SK-N-SH (cell line): ENCODE data around the gene TRPV5. TPM values are rescaled to one million over a fixed set of nuclear protein-coding genes. Genes with fewer than 3 reads are reported as not detected.

Source experiments
- CTCF ChIA-PET: fragments of 300-600, 350-600 bp; formaldehyde crosslinking; extraction: SDS; loops from one replicate; lab custom pipeline; 2021; lab: Yijun Ruan, JAX
- POLR2A ChIA-PET: fragments of 350-600 bp; sonication (Branson Sonifier 250); formaldehyde crosslinking; extraction: SDS; loops from one replicate; lab custom pipeline; 2020; ENCODE audit warnings: antibody characterized with exemption, inconsistent platforms; lab: Yijun Ruan, JAX
- DNase-seq: peaks from one replicate; pipeline ENCODE4 v3.0.0; 2012
- H2AFZ ChIP-seq: fragments of 200-600 bp; sonication (generic); 2 replicates; pipeline ENCODE4 v1.8.1; 2016; ENCODE audit warnings: antibody characterized with exemption, mild to moderate bottlenecking, low read depth
- H3F3A ChIP-seq: fragments of 200-600 bp; sonication (generic); replicated peaks from 2 replicates; pipeline ENCODE3; 2016; ENCODE audit warnings: antibody characterized with exemption, mild to moderate bottlenecking; ENCODE audit not compliant: insufficient read depth
- H3K27ac ChIP-seq, 2 experiments: fragments of 200-500 bp in 1 of 2; fragments of 200-600 bp in 1 of 2; sonication (Bioruptor generic) in 1 of 2; sonication (generic), shearing (Covaris generic) in 1 of 2; 2 replicates each; pipeline versions ENCODE4 v1.5.1 to v1.6.1; 2014 to 2016; ENCODE audit warnings: low read depth in 2 of 2, inconsistent platforms in 1 of 2, low read length in 1 of 2, mild to moderate bottlenecking in 1 of 2, mixed read lengths in 1 of 2
- H3K27me3 ChIP-seq: fragments of 200-600 bp; sonication (generic), shearing (Covaris generic); 2 replicates; pipeline ENCODE4 v1.6.1; 2016; ENCODE audit warnings: mixed run types; ENCODE audit not compliant: insufficient read depth
- H3K36me3 ChIP-seq, 2 experiments: fragments of 200-500 bp in 1 of 2; fragments of 200-600 bp in 1 of 2; sonication (Bioruptor generic) in 1 of 2; sonication (generic) in 1 of 2; replicated peaks in 1 of 2; 2 replicates each; pipeline versions ENCODE3 to v1.5.1; 2014 to 2016; ENCODE audit warnings: low read length in 1 of 2, mild to moderate bottlenecking in 1 of 2; ENCODE audit not compliant: insufficient read depth in 2 of 2, control insufficient read depth in 1 of 2
- H3K4me1 ChIP-seq, 2 experiments: fragments of 200-500 bp in 1 of 2; fragments of 200-600 bp in 1 of 2; sonication (Bioruptor generic) in 1 of 2; sonication (generic), shearing (Covaris generic) in 1 of 2; 2 replicates each; pipeline versions ENCODE4 v1.5.1 to v1.6.1; 2014 to 2016; ENCODE audit warnings: low read depth in 1 of 2, low read length in 1 of 2, mixed run types in 1 of 2; ENCODE audit not compliant: insufficient read depth in 2 of 2, control insufficient read depth in 1 of 2
- H3K4me2 ChIP-seq: fragments of 200-600 bp; sonication (generic), shearing (Covaris generic); 2 replicates; pipeline ENCODE4 v1.6.1; 2017; ENCODE audit warnings: mixed run types
- H3K4me3 ChIP-seq, 2 experiments: fragments of 200-500 bp in 1 of 2; fragments of 200-600 bp in 1 of 2; sonication (Bioruptor generic) in 1 of 2; sonication (generic), shearing (Covaris generic) in 1 of 2; 2 replicates each; pipeline versions ENCODE4 v1.5.1 to v1.8.1; 2014 to 2016; ENCODE audit warnings: low read depth in 2 of 2, inconsistent platforms in 1 of 2, low read length in 1 of 2, mild to moderate bottlenecking in 1 of 2, mixed read lengths in 1 of 2, moderate library complexity in 1 of 2
- H3K79me2 ChIP-seq: fragments of 200-600 bp; sonication (generic); 2 replicates; pipeline ENCODE4 v1.8.1; 2017; ENCODE audit warnings: mild to moderate bottlenecking; ENCODE audit not compliant: insufficient read depth
- H3K9ac ChIP-seq: fragments of 200-600 bp; sonication (generic); 2 replicates; pipeline ENCODE4 v1.6.1; 2017; ENCODE audit warnings: mixed run types
- H3K9me2 ChIP-seq: fragments of 200-600 bp; sonication (generic); 2 replicates; pipeline ENCODE4 v1.6.1; 2017; ENCODE audit warnings: mixed run types
- H3K9me3 ChIP-seq: fragments of 200-600 bp; sonication (generic); 2 replicates; pipeline ENCODE4 v1.6.1; 2017; ENCODE audit warnings: mixed run types, mild to moderate bottlenecking, moderate library complexity
- H4K20me1 ChIP-seq: fragments of 200-600 bp; sonication (generic); 2 replicates; pipeline ENCODE4 v1.6.1; 2017; ENCODE audit warnings: mild to moderate bottlenecking, mixed run types; ENCODE audit not compliant: insufficient read depth
- ELF1 ChIP-seq: IDR thresholded peaks from 2 replicates; pipeline ENCODE4 v1.4.0; 2012
- EP300 ChIP-seq, 2 experiments: IDR thresholded peaks; 2 replicates each; pipeline versions ENCODE4 v1.4.0 to v1.6.1; 2012; ENCODE audit warnings: borderline replicate concordance in 1 of 2, low read depth in 1 of 2, low read length in 1 of 2
- GABPA ChIP-seq: IDR thresholded peaks from 2 replicates; pipeline ENCODE4 v1.4.0; 2012; ENCODE audit warnings: low read depth, mild to moderate bottlenecking
- JUND ChIP-seq: IDR thresholded peaks from 2 replicates; pipeline ENCODE4 v1.4.0; 2012
- MEF2A ChIP-seq: IDR thresholded peaks from 2 replicates; pipeline ENCODE4 v1.4.0; 2012; ENCODE audit warnings: low read depth, borderline replicate concordance
- MXI1 ChIP-seq: IDR thresholded peaks from 2 replicates; pipeline ENCODE4 v1.6.1; 2012; ENCODE audit warnings: mild to moderate bottlenecking, low read depth, low read length, improper control_type of control experiment
- NRF1 ChIP-seq: IDR thresholded peaks from 2 replicates; pipeline ENCODE4 v1.6.1; 2012; ENCODE audit warnings: low read depth, mild to moderate bottlenecking, low read length
- PBX3 ChIP-seq: IDR thresholded peaks from 2 replicates; pipeline ENCODE4; 2012
- RXRA ChIP-seq: IDR thresholded peaks from 2 replicates; pipeline ENCODE4 v1.4.0; 2012; ENCODE audit warnings: low read depth, mild to moderate bottlenecking, borderline replicate concordance
- TEAD4 ChIP-seq: IDR thresholded peaks from 2 replicates; pipeline ENCODE4 v1.4.0; 2012; ENCODE audit warnings: mild to moderate bottlenecking, borderline replicate concordance; ENCODE audit not compliant: insufficient read depth
- USF1 ChIP-seq: IDR thresholded peaks from 2 replicates; pipeline ENCODE4 v1.4.0; 2012; ENCODE audit warnings: low read depth, borderline replicate concordance
- WGBS: methylation state at CpG from one replicate; pipeline ENCODE4 v1.1.6; 2017; ENCODE audit warnings: low lambda C conversion rate; 5-methylcytosine and 5-hydroxymethylcytosine counted together
- polyA plus RNA-seq, 3 experiments: library from polyadenylated mRNA; depleted of rRNA; stranded (reverse); fragments of >200 nt; gene quantifications; 2 replicates each; pipeline ENCODE4 v1.2.3, GENCODE V29; 2012

The TRPV5 gene
- polyA plus RNA-seq, 1 of the 3 experiments (the other 2 are of a cell fraction) = not detected

- H2AFZ ChIP-seq = no peak overlapping the region
- ChIA-PET CTCF (interaction anchor here (1.0 to 1.2 kb wide), 2 partner anchors 13 to 301 kb away, joined by 3 read pairs; no protein-coding TSS in a partner anchor), POLR2A (no interaction called here)
- H3K4me3 ChIP-seq = no peak overlapping the region
- H3K79me2 ChIP-seq = no peaks in the 10 kb centered on the region
- H3K27me3 ChIP-seq = peaks cover 12% of the 10 kb centered on the region; the same call in 1 of the 2 replicates
- no peaks in the 10 kb centered on the region for H4K20me1 ChIP-seq
- no peak overlapping the region for H3K4me2 ChIP-seq
- 6% methylated on average over 1 of the region's 1 CpG for WGBS
- no peaks in the 10 kb centered on the region for H3K9me2 ChIP-seq
- H3K9me3 ChIP-seq = no peaks in the 10 kb centered on the region
- no peak for DNase-seq
- H3K27ac ChIP-seq = no peak overlapping the region
- H3K36me3 ChIP-seq = no peaks in the 10 kb centered on the region
- no peak overlapping the region for H3K9ac ChIP-seq
- TF ChIP-seq MXI1 = no peak
- no peak for TF ChIP-seq TEAD4
- no peak for TF ChIP-seq NRF1
- no peak for TF ChIP-seq JUND
- no peak for TF ChIP-seq MEF2A
- no peak for TF ChIP-seq PBX3
- no peak for TF ChIP-seq RXRA
- no peak for TF ChIP-seq ELF1
- no peak for TF ChIP-seq GABPA
- no peak for TF ChIP-seq USF1
- TF ChIP-seq, all 33 proteins: peak for 0
- no peaks in the 10 kb centered on the region for H3K4me1 ChIP-seq
- H3F3A ChIP-seq = no peaks in the 10 kb centered on the region
These were observed 19.4 kb downstream of the TRPV5 start for GRCh38 chr7:142914121-142914520.

- Histone ChIP-seq H3K4me1 (no peaks in the 10 kb centered on the region), H3K79me2 (no peaks in the 10 kb centered on the region), H3K4me3 (no peak overlapping the region), H3K36me3 (no peaks in the 10 kb centered on the region), H3F3A (no peaks in the 10 kb centered on the region), H3K27ac (no peak overlapping the region), H3K4me2 (no peak overlapping the region), H2AFZ (no peak overlapping the region), H3K27me3 (peaks cover 12% of the 10 kb centered on the region; the same call in 1 of the 2 replicates), H3K9me2 (no peaks in the 10 kb centered on the region), H3K9me3 (no peaks in the 10 kb centered on the region), H4K20me1 (no peaks in the 10 kb centered on the region), H3K9ac (no peak overlapping the region)
- TF ChIP-seq NRF1 (no peak), PBX3 (no peak), MEF2A (no peak), EP300 (IDR thresholded peaks at IDR 0.05; ENCODE audit: borderline replicate concordance in 1 of 2, low read depth in 1 of 2, low read length in 1 of 2) (no peak)
- no peak for DNase-seq
- CTCF ChIA-PET = no interaction called here
- POLR2A ChIA-PET = no interaction called here
- WGBS = 15% methylated on average over 2 of the region's 2 CpGs
These were observed 20.0 kb downstream of the TRPV5 start for GRCh38 chr7:142913566-142913965.
